Measurements from ENCODE around the gene PCNP.

DNA sequence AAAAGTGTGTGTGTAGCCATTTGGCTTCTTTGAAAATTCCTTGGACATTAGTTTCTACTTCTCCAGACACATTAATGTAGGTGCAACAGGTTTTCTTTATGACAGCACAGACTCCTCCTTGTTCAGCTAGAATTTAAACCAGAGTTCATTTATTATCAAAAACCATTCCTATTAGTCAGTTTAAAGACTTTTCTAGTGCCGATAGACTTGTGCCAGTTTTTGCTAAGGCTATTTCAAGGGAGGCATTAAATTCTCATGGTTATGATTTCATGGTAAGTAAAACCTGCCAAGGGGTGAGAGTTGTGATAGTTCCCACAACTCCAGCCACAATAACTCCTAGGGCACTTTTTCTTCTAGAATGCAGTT is 40.4 kb upstream of the PCNP start:
- TF ChIP-seq, protein P1, sequence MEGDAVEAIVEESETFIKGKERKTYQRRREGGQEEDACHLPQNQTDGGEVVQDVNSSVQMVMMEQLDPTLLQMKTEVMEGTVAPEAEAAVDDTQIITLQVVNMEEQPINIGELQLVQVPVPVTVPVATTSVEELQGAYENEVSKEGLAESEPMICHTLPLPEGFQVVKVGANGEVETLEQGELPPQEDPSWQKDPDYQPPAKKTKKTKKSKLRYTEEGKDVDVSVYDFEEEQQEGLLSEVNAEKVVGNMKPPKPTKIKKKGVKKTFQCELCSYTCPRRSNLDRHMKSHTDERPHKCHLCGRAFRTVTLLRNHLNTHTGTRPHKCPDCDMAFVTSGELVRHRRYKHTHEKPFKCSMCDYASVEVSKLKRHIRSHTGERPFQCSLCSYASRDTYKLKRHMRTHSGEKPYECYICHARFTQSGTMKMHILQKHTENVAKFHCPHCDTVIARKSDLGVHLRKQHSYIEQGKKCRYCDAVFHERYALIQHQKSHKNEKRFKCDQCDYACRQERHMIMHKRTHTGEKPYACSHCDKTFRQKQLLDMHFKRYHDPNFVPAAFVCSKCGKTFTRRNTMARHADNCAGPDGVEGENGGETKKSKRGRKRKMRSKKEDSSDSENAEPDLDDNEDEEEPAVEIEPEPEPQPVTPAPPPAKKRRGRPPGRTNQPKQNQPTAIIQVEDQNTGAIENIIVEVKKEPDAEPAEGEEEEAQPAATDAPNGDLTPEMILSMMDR (conservative IDR thresholded peaks at IDR 0.05 in 1 of 2, IDR thresholded peaks at IDR 0.05 in 1 of 2; ENCODE audit: low read depth in 1 of 2, low read length in 2 of 2), result no peak
- no peak for TF ChIP-seq EZH2 (IDR thresholded peaks at IDR 0.05; ENCODE audit: low read length, missing control alignments)
